Stimulated activated effector memory CD8-positive, alpha-beta T cell treated with anti-CD3 and anti-CD28 coated beads, Interleukin-12 subunit alpha, Interleukin-12 subunit beta, amount 100 ng/mL, for 72 hours (primary cell): ENCODE data around the gene VGF.
"Not testable (repeated sequence)": the region's sequence is repeated elsewhere in the genome, so short reads cannot be mapped to it uniquely, and the experiment has no call there.

Experiments used
- ATAC-seq: fragments of 150-1000 bp; cut with Tn5 transposase; 2 replicates; pipeline ENCODE4 v1.10.0; 2021
- DNase-seq, 2 donors: peaks; one replicate each; pipeline ENCODE4 v3.0.0; 2021 to 2022; ENCODE audit warnings: low spot score in 2 of 2
- H3K27ac Mint-ChIP-seq: one replicate; pipeline ENCODE4 v1.8.0; 2022; ENCODE audit warnings: mild to moderate bottlenecking, mixed read lengths
- H3K36me3 Mint-ChIP-seq: one replicate; pipeline ENCODE4 v1.8.0; 2022; ENCODE audit warnings: mild to moderate bottlenecking, mixed read lengths
- H3K4me1 Mint-ChIP-seq: one replicate; pipeline ENCODE4 v1.8.0; 2022; ENCODE audit warnings: mixed read lengths
- H3K4me3 Mint-ChIP-seq: one replicate; pipeline ENCODE4 v1.8.0; 2022; ENCODE audit warnings: mild to moderate bottlenecking, mixed read lengths
- H3K9me3 Mint-ChIP-seq: one replicate; pipeline ENCODE4 v1.8.0; 2022; ENCODE audit warnings: mixed read lengths

VGF gene

DNA sequence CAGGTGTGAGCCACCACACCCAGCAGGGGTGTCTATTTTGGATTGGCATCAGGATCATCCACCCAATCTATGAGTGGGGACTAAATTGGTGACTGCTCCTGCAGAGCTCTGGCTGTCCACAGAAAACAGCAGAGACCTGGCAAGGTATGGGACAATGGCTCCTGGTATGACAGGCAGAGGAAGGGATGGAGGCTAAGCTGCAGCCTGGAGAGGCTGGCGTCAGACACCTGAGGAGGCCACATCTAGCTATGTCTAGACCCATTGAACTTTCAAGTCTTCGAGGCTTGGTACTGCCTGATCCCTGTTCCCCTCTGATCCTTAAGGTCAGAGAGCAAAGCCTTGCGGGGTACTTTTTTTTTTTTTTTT, 41.7 kb downstream of the VGF start:
- ATAC-seq (no peak), DNase-seq (no peak)
- Mint-ChIP-seq H3K4me3 (no peak overlapping the region), H3K36me3 (no peaks in the 10 kb centered on the region), H3K9me3 (no peaks in the 10 kb centered on the region), H3K27ac (no peak overlapping the region), H3K4me1 (peaks cover 49% of the 10 kb centered on the region)

DNA sequence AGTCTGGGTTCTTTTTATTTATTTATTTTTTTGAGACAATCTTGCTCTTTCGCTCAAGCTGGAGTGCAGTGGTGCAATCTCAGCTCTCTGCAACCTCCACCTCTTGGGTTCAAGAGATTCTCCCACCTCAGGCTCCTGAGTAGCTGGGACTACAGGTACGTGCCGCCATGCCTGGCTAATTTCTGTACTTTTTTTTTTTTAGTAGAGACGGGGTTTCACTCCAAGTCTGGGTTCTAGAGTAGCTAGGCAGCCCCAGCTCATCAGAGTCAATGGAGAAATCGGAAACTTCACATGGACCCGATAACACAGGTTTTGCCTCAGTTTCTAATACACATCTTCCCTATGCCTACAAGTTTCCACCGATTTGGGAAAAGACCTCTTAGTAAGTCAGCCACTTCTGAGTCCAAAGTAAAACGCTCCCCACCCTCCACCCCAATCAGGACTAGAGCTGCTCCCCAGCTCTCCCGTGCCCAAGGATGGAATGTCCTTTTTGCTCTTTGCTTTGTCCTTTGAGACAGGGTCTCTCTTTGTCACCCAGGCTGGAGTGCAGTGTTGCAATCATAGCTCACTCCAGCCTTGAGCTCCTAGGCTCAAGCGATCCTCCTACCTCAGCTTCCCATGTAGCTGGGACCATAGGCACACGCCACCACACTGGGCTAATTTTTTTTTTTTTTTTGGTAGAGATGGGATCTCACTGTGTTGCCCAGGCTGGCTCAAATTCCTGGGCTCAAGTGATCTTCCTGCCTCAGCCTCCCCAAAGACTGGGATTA, 42.3 kb downstream of the VGF start:
- ATAC-seq (no peak), DNase-seq (no peak)
- H3K27ac Mint-ChIP-seq = no peak overlapping the region
- peaks cover 45% of the 10 kb centered on the region for H3K4me1 Mint-ChIP-seq
- H3K9me3 Mint-ChIP-seq = no peaks in the 10 kb centered on the region
- no peak overlapping the region for H3K4me3 Mint-ChIP-seq
- H3K36me3 Mint-ChIP-seq = no peaks in the 10 kb centered on the region

- Mint-ChIP-seq H3K36me3 (no peaks in the 10 kb centered on the region), H3K4me1 (peaks cover 38% of the 10 kb centered on the region), H3K4me3 (peak overlapping the region; percentile 29), H3K9me3 (no peaks in the 10 kb centered on the region), H3K27ac (peak overlapping the region; percentile 85)
- ATAC-seq (no peak), DNase-seq (no peak)
Measured at GRCh38 chr7:101121991-101122932, 43.1 kb downstream of the VGF start.

GRCh38 chr7:101121631-101121990, 43.8 kb downstream of the VGF start:
- Mint-ChIP-seq H3K4me1 (peaks cover 32% of the 10 kb centered on the region), H3K4me3 (peak overlapping the region; percentile 29), H3K27ac (peak overlapping the region; percentile 85)
- ATAC-seq, H3K9me3 Mint-ChIP-seq, DNase-seq, H3K36me3 Mint-ChIP-seq: not testable (repeated sequence)

DNA sequence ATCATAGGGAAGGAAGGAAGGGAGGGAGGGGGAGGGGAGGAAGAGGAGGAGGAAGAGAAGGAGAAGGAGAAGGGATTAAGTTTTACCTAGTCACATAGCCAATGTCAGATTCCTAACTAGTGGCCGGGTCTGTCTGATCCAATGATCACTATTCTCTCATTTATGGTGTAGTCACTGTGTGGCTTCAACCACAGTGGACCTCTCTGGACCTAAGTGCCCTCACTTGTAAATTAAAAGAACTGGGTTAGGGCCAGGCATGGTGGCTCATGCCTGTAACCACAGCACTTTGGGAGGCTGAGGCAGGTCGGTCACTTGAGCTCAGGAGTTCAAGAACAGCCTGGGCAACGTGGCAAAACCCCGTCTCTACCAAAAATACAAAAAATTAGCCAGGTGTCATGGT, 45.1 kb downstream of the VGF start:
- H3K27ac Mint-ChIP-seq = no peak overlapping the region
- peaks cover 19% of the 10 kb centered on the region for H3K4me1 Mint-ChIP-seq
- H3K4me3 Mint-ChIP-seq = no peak overlapping the region
- no peak for DNase-seq
- no peak for ATAC-seq
- no peaks in the 10 kb centered on the region for H3K36me3 Mint-ChIP-seq
- no peaks in the 10 kb centered on the region for H3K9me3 Mint-ChIP-seq

DNA sequence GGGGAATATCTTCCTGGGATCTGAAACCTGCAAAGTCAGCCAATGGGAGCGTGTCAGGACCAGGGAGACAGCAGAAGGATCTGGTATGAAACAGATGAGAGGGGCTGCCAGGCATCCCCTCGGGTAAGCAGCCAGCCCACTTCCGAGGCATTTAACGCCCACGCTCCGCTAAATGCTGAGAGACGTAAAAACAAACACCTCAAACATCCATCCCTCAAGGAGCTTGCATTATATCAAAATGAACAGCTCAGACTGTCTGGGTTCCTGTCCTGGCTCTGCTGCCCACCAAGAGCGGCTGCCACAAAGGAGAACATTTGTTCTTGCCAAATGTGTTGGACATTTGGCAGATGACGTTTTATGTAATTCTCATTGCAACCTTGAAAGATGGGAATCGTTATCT, 45.5 kb downstream of the VGF start:
- no peak for DNase-seq
- Mint-ChIP-seq H3K4me3 (no peak overlapping the region), H3K9me3 (no peaks in the 10 kb centered on the region), H3K27ac (no peak overlapping the region), H3K4me1 (peaks cover 14% of the 10 kb centered on the region), H3K36me3 (no peaks in the 10 kb centered on the region)
- no peak for ATAC-seq

DNA sequence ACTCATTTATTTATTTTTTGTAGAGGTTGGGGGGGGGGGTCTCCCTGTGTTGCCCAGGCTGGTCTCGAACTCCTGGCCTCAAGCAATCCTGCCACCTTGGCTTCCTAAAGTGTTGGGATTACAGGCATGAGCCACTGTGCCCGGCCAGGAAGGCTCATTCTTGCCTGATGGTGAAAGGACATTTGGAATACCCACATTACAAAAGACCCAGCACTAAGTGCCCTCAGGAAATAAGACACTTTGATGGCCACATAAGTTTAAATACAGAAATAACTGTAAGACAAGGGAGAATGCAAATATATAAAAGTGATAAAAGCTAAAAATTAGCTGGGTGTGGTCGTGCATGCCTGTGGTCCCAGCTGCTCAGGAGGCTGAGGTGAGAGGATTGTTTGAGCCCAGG, 46.5 kb downstream of the VGF start:
- no peak overlapping the region for H3K4me3 Mint-ChIP-seq
- no peak for DNase-seq
- H3K9me3 Mint-ChIP-seq = no peaks in the 10 kb centered on the region
- no peaks in the 10 kb centered on the region for H3K36me3 Mint-ChIP-seq
- H3K27ac Mint-ChIP-seq = no peak overlapping the region
- peaks cover 8% of the 10 kb centered on the region for H3K4me1 Mint-ChIP-seq
- ATAC-seq = no peak

- Mint-ChIP-seq H3K4me1 (peaks cover 2% of the 10 kb centered on the region), H3K36me3 (no peaks in the 10 kb centered on the region), H3K4me3 (no peak overlapping the region), H3K9me3 (no peaks in the 10 kb centered on the region), H3K27ac (no peak overlapping the region)
- ATAC-seq (no peak), DNase-seq (no peak)
Measured at GRCh38 chr7:101116898-101117297, 48.5 kb downstream of the VGF start.

GRCh38 chr7:101115215-101115614, 50.2 kb downstream of the VGF start:
- no peak for DNase-seq
- Mint-ChIP-seq H3K4me3 (no peak overlapping the region), H3K9me3 (no peaks in the 10 kb centered on the region), H3K36me3 (no peaks in the 10 kb centered on the region), H3K27ac (no peak overlapping the region), H3K4me1 (no peaks in the 10 kb centered on the region)
- ATAC-seq = no peak

- Mint-ChIP-seq H3K4me1 (no peaks in the 10 kb centered on the region), H3K27ac (no peak overlapping the region), H3K36me3 (no peaks in the 10 kb centered on the region), H3K9me3 (no peaks in the 10 kb centered on the region), H3K4me3 (no peak overlapping the region)
- ATAC-seq (no peak), DNase-seq (no peak)
Measured at GRCh38 chr7:101114492-101114891, 50.9 kb downstream of the VGF start.

DNA sequence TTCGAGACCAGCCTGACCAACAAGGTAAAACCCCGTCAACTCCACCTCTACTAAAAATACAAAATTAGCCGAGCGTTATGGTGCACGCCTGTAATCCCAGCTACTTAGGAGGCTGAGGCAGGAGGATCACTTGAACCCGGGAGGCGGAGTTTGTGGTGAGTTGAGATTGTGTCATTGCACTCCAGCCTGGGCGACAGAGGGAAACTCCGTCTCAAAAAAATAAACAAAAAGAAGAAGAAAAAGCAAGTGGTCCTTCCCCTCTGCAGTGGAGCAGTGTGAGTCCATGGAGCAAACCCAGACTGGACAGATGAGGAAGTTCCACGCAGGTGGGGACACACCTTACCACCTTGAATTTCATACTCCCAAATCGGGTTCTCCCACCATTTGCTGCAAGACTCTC, 51.5 kb downstream of the VGF start:
- H3K36me3 Mint-ChIP-seq = no peaks in the 10 kb centered on the region
- no peak overlapping the region for H3K27ac Mint-ChIP-seq
- ATAC-seq (no peak), DNase-seq (no peak)
- H3K4me1 Mint-ChIP-seq = no peaks in the 10 kb centered on the region
- H3K9me3 Mint-ChIP-seq = no peaks in the 10 kb centered on the region
- H3K4me3 Mint-ChIP-seq = no peak overlapping the region

DNA sequence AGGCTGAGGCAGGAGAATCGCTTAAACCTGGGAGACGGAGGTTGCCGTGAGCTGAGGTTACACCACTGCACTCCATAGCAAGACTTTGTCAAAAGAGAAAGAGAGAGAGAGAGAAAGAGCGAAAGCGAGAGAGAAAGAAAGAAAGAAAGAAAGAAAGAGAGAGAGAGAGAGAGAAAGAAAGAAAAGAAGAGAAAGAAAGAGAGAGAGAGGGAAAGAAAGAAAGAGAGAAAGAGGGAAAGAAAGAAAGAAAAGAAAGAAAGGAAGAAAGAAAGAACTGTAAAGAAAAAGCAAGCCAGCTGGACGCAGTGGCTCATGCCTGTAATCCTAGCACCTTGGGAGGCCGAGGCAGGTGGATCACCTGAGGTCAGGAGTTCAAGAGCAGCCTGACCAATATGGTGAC, 52.2 kb downstream of the VGF start:
- not testable (repeated sequence) for H3K36me3 Mint-ChIP-seq, ATAC-seq, H3K4me1 Mint-ChIP-seq, H3K9me3 Mint-ChIP-seq, H3K27ac Mint-ChIP-seq, DNase-seq, H3K4me3 Mint-ChIP-seq
